BLaER1 treated with 17β-estradiol and CSF1 and Interleukin-3, amounts not matched to agents 10 nM and 100 nM (cell line): ENCODE results near the gene ZNF446.
A peak's percentile ranks its signal among the peaks of the same experiment; 100 is the strongest.

ENCODE experiments used
- H3K27ac ChIP-seq, 11 experiments: shearing (Covaris generic); formaldehyde crosslinking; 2 replicates each; pipeline ENCODE4 v1.8.1; 2022
- H3K27me3 ChIP-seq, 11 experiments: shearing (Covaris generic); formaldehyde crosslinking; 2 replicates each; pipeline ENCODE4 v1.8.1; 2022
- H3K36me3 ChIP-seq, 11 experiments: shearing (Covaris generic); formaldehyde crosslinking; 2 replicates each; pipeline ENCODE4 v1.8.1; 2022
- H3K4me1 ChIP-seq, 10 experiments: shearing (Covaris generic); formaldehyde crosslinking; 2 replicates each; pipeline ENCODE4 v1.8.1; 2022
- H3K4me2 ChIP-seq, 11 experiments: shearing (Covaris generic); formaldehyde crosslinking; 2 replicates each; pipeline ENCODE4 v1.8.1; 2022
- H3K4me3 ChIP-seq, 10 experiments: shearing (Covaris generic); formaldehyde crosslinking; 2 replicates each; pipeline ENCODE4 v1.8.1; 2022
- H3K9ac ChIP-seq, 11 experiments: shearing (Covaris generic); formaldehyde crosslinking; 2 replicates each; pipeline ENCODE4 v1.8.1; 2022
- H3K9me3 ChIP-seq, 11 experiments: shearing (Covaris generic); formaldehyde crosslinking; replicated peaks in 1 of 11; 2 replicates each; pipeline ENCODE4 v1.8.1; 2022
- H4K20me1 ChIP-seq, 11 experiments: shearing (Covaris generic); formaldehyde crosslinking; 2 replicates each; pipeline ENCODE4 v1.8.1; 2022
- Cebpa-rat ChIP-seq, 11 experiments: shearing (Covaris generic); IDR thresholded peaks; 2 replicates each; pipeline ENCODE4 v1.8.1; 2022

ZNF446 gene

GRCh38 chr19:58519355-58520256 is 43.5 kb downstream of the ZNF446 start, which contains the start of gene ZBTB45:
Gene ZBTB45 (minus strand): TSS chr19:58519810. CDS start chr19:58517673, 2,137 bp downstream.
- peaks cover 8 to 37% (median 24%) of the 10 kb centered on the region in 11 experiments; a peak in 14 of 22 replicates for H4K20me1 ChIP-seq
- no peaks in the 10 kb centered on the region for H3K9me3 ChIP-seq
- peaks cover 17 to 30% (median 23%) of the 10 kb centered on the region in 11 experiments for H3K36me3 ChIP-seq
- peak within 1 kb of the TSS; percentile 90 to 99 (median 94) for H3K27ac ChIP-seq
- H3K4me3 ChIP-seq, result peak within 1 kb of the TSS; percentile 69 to 91 (median 81)
- H3K4me2 ChIP-seq, result peak within 1 kb of the TSS; percentile 92 to 100 (median 98)
- H3K27me3 ChIP-seq, result no peaks in the 10 kb centered on the region
- no peak for TF ChIP-seq Cebpa-rat (IDR thresholded peaks at IDR 0.05)
- peaks cover 38 to 58% (median 44%) of the 10 kb centered on the region in 10 experiments for H3K4me1 ChIP-seq
- peak within 1 kb of the TSS; percentile 91 to 99 (median 95) for H3K9ac ChIP-seq

GRCh38 chr19:58520257-58520599 is 44.1 kb downstream of the ZNF446 start:
- Histone ChIP-seq H3K4me3 (peak overlapping the region; percentile 69 to 91 (median 81)), H3K27me3 (no peaks in the 10 kb centered on the region), H3K4me2 (peak overlapping the region; percentile 92 to 100 (median 98)), H3K9me3 (no peaks in the 10 kb centered on the region), H3K4me1 (peaks cover 32 to 52% (median 38%) of the 10 kb centered on the region in 10 experiments), H3K27ac (peak overlapping the region; percentile 90 to 99 (median 94)), H3K9ac (peak overlapping the region; percentile 91 to 99 (median 95)), H4K20me1 (peaks cover 8 to 36% (median 24%) of the 10 kb centered on the region in 11 experiments; a peak in 14 of 22 replicates), H3K36me3 (peaks cover 17 to 25% (median 22%) of the 10 kb centered on the region in 11 experiments)
- no peak for TF ChIP-seq Cebpa-rat (IDR thresholded peaks at IDR 0.05)

- Histone ChIP-seq H3K9ac (peak overlapping the region in 1 of 11 experiments; percentile 63; a peak in 2 of 22 replicates), H3K9me3 (no peaks in the 10 kb centered on the region), H4K20me1 (peaks cover 8 to 22% (median 18%) of the 10 kb centered on the region in 11 experiments; a peak in 13 of 22 replicates), H3K4me2 (peak overlapping the region in 4 of 11 experiments; percentile 9 to 71 (median 14); a peak in 5 of 22 replicates), H3K4me3 (no peak overlapping the region), H3K27me3 (no peaks in the 10 kb centered on the region), H3K4me1 (peaks cover 23 to 40% (median 26%) of the 10 kb centered on the region in 10 experiments), H3K27ac (peak overlapping the region in 1 of 11 experiments; percentile 16; a peak in 1 of 22 replicates), H3K36me3 (peaks cover 7 to 10% (median 9%) of the 10 kb centered on the region in 11 experiments; a peak in 21 of 22 replicates)
- TF ChIP-seq Cebpa-rat (IDR thresholded peaks at IDR 0.05), result no peak
These were observed 45.5 kb downstream of the ZNF446 start for GRCh38 chr19:58521651-58522050.

- H3K27me3 ChIP-seq, result no peaks in the 10 kb centered on the region
- H3K27ac ChIP-seq, result no peak overlapping the region
- no peak overlapping the region for H3K4me2 ChIP-seq
- no peaks in the 10 kb centered on the region for H3K36me3 ChIP-seq
- H3K4me3 ChIP-seq, result no peak overlapping the region
- peaks cover 4 to 12% (median 10%) of the 10 kb centered on the region in 11 experiments; a peak in 13 of 22 replicates for H4K20me1 ChIP-seq
- H3K9me3 ChIP-seq, result no peaks in the 10 kb centered on the region
- no peak for TF ChIP-seq Cebpa-rat (IDR thresholded peaks at IDR 0.05)
- H3K4me1 ChIP-seq, result peaks cover 18 to 30% (median 19%) of the 10 kb centered on the region in 10 experiments
- H3K9ac ChIP-seq, result 0 out of 22 replicates have a peak overlapping the region, but pooled peaks of 1 of the 11 experiments have one; percentile 4
These were observed 46.6 kb downstream of the ZNF446 start for GRCh38 chr19:58522709-58523108.

- H3K4me1 ChIP-seq, result no peaks in the 10 kb centered on the region; a peak in 1 of 20 replicates
- no peaks in the 10 kb centered on the region for H3K36me3 ChIP-seq
- H3K4me3 ChIP-seq, result no peak overlapping the region
- no peak overlapping the region for H3K27ac ChIP-seq
- no peaks in the 10 kb centered on the region for H3K9me3 ChIP-seq
- TF ChIP-seq Cebpa-rat (IDR thresholded peaks at IDR 0.05), result no peak
- no peaks in the 10 kb centered on the region for H3K27me3 ChIP-seq
- H3K4me2 ChIP-seq, result no peak overlapping the region
- H4K20me1 ChIP-seq, result no peaks in the 10 kb centered on the region
- no peak overlapping the region; a peak in 1 of 22 replicates for H3K9ac ChIP-seq
These were observed 53.3 kb downstream of the ZNF446 start for GRCh38 chr19:58529405-58529804.
